Hepatocyte (in vitro differentiated cells): ENCODE data around the gene PPM1H. TPM values are rescaled to one million over a fixed set of nuclear protein-coding genes. Genes with fewer than 3 reads are reported as not detected.

Source experiments
- DNase-seq: peaks from one replicate; pipeline ENCODE4 v3.0.0-alpha.2; 2016; ENCODE audit warnings: low spot score
- H2AFZ ChIP-seq: fragments of 200-600 bp; sonication (generic); 2 replicates; pipeline ENCODE4 v1.6.0; 2016; ENCODE audit warnings: antibody characterized with exemption, mild to moderate bottlenecking
- H3K27ac ChIP-seq: fragments of 200-600 bp; sonication (generic); 2 replicates; pipeline ENCODE4 v1.5.1; 2016; ENCODE audit warnings: mild to moderate bottlenecking
- H3K27me3 ChIP-seq: fragments of 200-600 bp; sonication (generic); 2 replicates; pipeline ENCODE4 v1.6.1; 2016
- H3K36me3 ChIP-seq: fragments of 200-600 bp; sonication (generic); replicated peaks from 2 replicates; pipeline ENCODE4 v1.5.1; 2016; ENCODE audit warnings: low read depth; ENCODE audit not compliant: insufficient read depth
- H3K4me1 ChIP-seq: fragments of 200-600 bp; sonication (generic); 2 replicates; pipeline ENCODE4 v1.5.1; 2016; ENCODE audit warnings: mild to moderate bottlenecking, moderate library complexity; ENCODE audit not compliant: insufficient read depth
- H3K4me2 ChIP-seq: fragments of 200-600 bp; sonication (generic); 2 replicates; pipeline ENCODE4 v1.6.0; 2016
- H3K4me3 ChIP-seq: fragments of 200-600 bp; sonication (generic); 2 replicates; pipeline ENCODE4 v1.5.1; 2016; ENCODE audit warnings: mild to moderate bottlenecking
- H3K79me2 ChIP-seq: fragments of 200-600 bp; sonication (generic); 2 replicates; pipeline ENCODE4 v1.6.0; 2017; ENCODE audit warnings: mild to moderate bottlenecking
- H3K9me2 ChIP-seq: fragments of 200-600 bp; sonication (generic); replicated peaks from 2 replicates; pipeline ENCODE4 v1.6.0; 2017; ENCODE audit warnings: mild to moderate bottlenecking; ENCODE audit not compliant: insufficient read depth
- H3K9me3 ChIP-seq: fragments of 200-600 bp; sonication (generic); 2 replicates; pipeline ENCODE4 v1.5.1; 2016; ENCODE audit warnings: low read depth, mild to moderate bottlenecking
- H4K20me1 ChIP-seq: fragments of 200-600 bp; sonication (generic); 2 replicates; pipeline ENCODE4 v1.6.0; 2016; ENCODE audit warnings: mild to moderate bottlenecking; ENCODE audit not compliant: insufficient read depth, poor library complexity, severe bottlenecking
- CTCF ChIP-seq: fragments of 200-600 bp; sonication (generic); IDR thresholded peaks from 2 replicates; pipeline ENCODE4 v1.5.1; 2016; ENCODE audit warnings: antibody characterized with exemption, mild to moderate bottlenecking; ENCODE audit not compliant: poor library complexity
- EZH2 ChIP-seq: fragments of 200-600 bp; sonication (generic); IDR thresholded peaks from 2 replicates; pipeline ENCODE4 v1.6.1; 2016; ENCODE audit warnings: antibody characterized with exemption, mild to moderate bottlenecking, borderline replicate concordance
- EZH2phosphoT487 ChIP-seq: fragments of 200-600 bp; sonication (generic); IDR thresholded peaks from one replicate; pipeline ENCODE4 v1.6.1; 2018; ENCODE audit warnings: antibody characterized with exemption, mild to moderate bottlenecking, low read depth, moderate library complexity; ENCODE audit not compliant: unreplicated experiment, severe bottlenecking
- WGBS: methylation state at CpG from one replicate; pipeline ENCODE4 v1.1.6; 2016; ENCODE audit warnings: low lambda C conversion rate; ENCODE audit errors: missing lambda C conversion rate; 5-methylcytosine and 5-hydroxymethylcytosine counted together
- polyA plus RNA-seq: library from polyadenylated mRNA; unstranded; fragments of >200 nt; fragmentation: Nextera tagmentation; extraction: Ambion mirVana; gene quantifications from 2 replicates; pipeline ENCODE4 v1.2.1, GENCODE V29; 2016
- total RNA-seq: library from RNA; depleted of rRNA; stranded (reverse); fragments of >200 nt; gene quantifications from 2 replicates; pipeline ENCODE4 v1.2.3, GENCODE V29; 2014

Gene PPM1H
- total and polyA plus RNA-seq, 2 experiments from 2014 or later: 9.2 to 21.8 TPM

GRCh38 chr12:62893276-62893675, 41.7 kb downstream of the PPM1H start:
- H3K36me3 ChIP-seq: no peaks in the 10 kb centered on the region
- no peaks in the 10 kb centered on the region for H3K27me3 ChIP-seq
- H3K27ac ChIP-seq: no peak overlapping the region
- H3K4me3 ChIP-seq: no peak overlapping the region
- no peaks in the 10 kb centered on the region for H4K20me1 ChIP-seq
- 82% methylated on average over 1 of the region's 1 CpG for WGBS
- TF ChIP-seq CTCF (no peak), EZH2phosphoT487 (no peak), EZH2 (no peak)
- H3K4me1 ChIP-seq: peaks cover 20% of the 10 kb centered on the region
- H3K79me2 ChIP-seq: peaks cover 72% of the 10 kb centered on the region
- no peaks in the 10 kb centered on the region for H3K9me3 ChIP-seq
- H3K4me2 ChIP-seq: no peak overlapping the region
- no peaks in the 10 kb centered on the region for H3K9me2 ChIP-seq
- no peak for DNase-seq
- no peak overlapping the region for H2AFZ ChIP-seq

- H3K9me3 ChIP-seq: no peaks in the 10 kb centered on the region
- H3K79me2 ChIP-seq: peaks cover 73% of the 10 kb centered on the region
- peak; percentile 26 for DNase-seq
- no peaks in the 10 kb centered on the region for H3K27me3 ChIP-seq
- peaks cover 20% of the 10 kb centered on the region for H3K4me1 ChIP-seq
- WGBS: 51% methylated on average over 5 of the region's 5 CpGs
- no peaks in the 10 kb centered on the region for H3K9me2 ChIP-seq
- no peak overlapping the region for H2AFZ ChIP-seq
- H3K4me3 ChIP-seq: no peak overlapping the region
- H3K27ac ChIP-seq: peak overlapping the region; percentile 53
- H4K20me1 ChIP-seq: no peaks in the 10 kb centered on the region
- peak overlapping the region; percentile 26 for H3K4me2 ChIP-seq
- no peak for TF ChIP-seq EZH2phosphoT487
- TF ChIP-seq EZH2: no peak
- no peak for TF ChIP-seq CTCF
- no peaks in the 10 kb centered on the region for H3K36me3 ChIP-seq
Observed at GRCh38 chr12:62891805-62892549, 43.0 kb downstream of the PPM1H start.

GRCh38 chr12:62888454-62889110, 46.4 kb downstream of the PPM1H start:
- Histone ChIP-seq H2AFZ (no peak overlapping the region), H3K4me3 (no peak overlapping the region), H3K4me2 (no peak overlapping the region), H3K36me3 (no peaks in the 10 kb centered on the region), H3K4me1 (peaks cover 19% of the 10 kb centered on the region), H3K79me2 (peaks cover 57% of the 10 kb centered on the region), H3K9me2 (no peaks in the 10 kb centered on the region), H3K27ac (no peak overlapping the region), H4K20me1 (no peaks in the 10 kb centered on the region), H3K27me3 (no peaks in the 10 kb centered on the region), H3K9me3 (no peaks in the 10 kb centered on the region)
- DNase-seq: no peak
- 93% methylated on average over 6 of the region's 6 CpGs for WGBS
- TF ChIP-seq CTCF: no peak
- no peak for TF ChIP-seq EZH2
- no peak for TF ChIP-seq EZH2phosphoT487
